SH-SY5Y (cell line): ENCODE results near the gene MYZAP.

Experiments used
- GATA2 ChIP-seq: IDR thresholded peaks from 2 replicates; pipeline ENCODE4 v1.6.1; 2011; ENCODE audit warnings: mild to moderate bottlenecking, low read depth, low read length
- GATA3 ChIP-seq: IDR thresholded peaks from 2 replicates; pipeline ENCODE4 v1.6.1; 2011; ENCODE audit warnings: low read depth, mild to moderate bottlenecking, low read length, moderate library complexity

DNA sequence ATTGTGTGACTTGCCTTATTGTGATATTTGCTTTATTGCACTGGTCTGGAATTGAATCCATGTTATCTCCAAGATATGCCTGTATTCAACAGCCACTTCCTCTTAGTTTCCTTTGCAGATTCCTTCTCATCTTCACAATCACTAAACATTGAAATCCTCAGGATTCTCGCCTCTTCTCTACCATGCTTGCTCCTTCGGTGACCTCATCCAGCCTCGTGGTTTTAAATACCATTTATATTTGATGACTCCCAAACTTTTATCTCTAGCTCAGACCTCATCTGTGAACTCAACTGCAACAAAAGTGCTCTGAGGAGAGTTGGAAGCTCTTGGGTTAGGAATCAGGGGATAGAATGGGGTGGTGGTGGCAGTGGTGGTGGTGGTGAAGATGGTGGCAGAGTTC lies 134.7 kb downstream of the MYZAP start:
- TF ChIP-seq GATA2: no peak
- TF ChIP-seq GATA3: no peak
